GM12864 (cell line): ENCODE data around the gene STX1A.
"Not testable (repeated sequence)": the region's sequence is repeated elsewhere in the genome, so short reads cannot be mapped to it uniquely, and the experiment has no call there.

Experiments used
- DNase-seq: peaks from one replicate; pipeline ENCODE4 v3.0.0-alpha.2; 2011; ENCODE audit warnings: low read depth
- H3K4me3 ChIP-seq: 2 replicates; pipeline ENCODE4 v1.5.1; 2011; ENCODE audit warnings: mild to moderate bottlenecking, low read depth, low read length, control low read depth
- TF ChIP-seq, protein P1 (sequence below): IDR thresholded peaks from 2 replicates; pipeline ENCODE4 v1.5.1; 2011; ENCODE audit warnings: low read depth, mild to moderate bottlenecking, moderate library complexity, low read length, control low read depth, inconsistent platforms; ENCODE audit errors: missing control alignments

The STX1A gene

DNA sequence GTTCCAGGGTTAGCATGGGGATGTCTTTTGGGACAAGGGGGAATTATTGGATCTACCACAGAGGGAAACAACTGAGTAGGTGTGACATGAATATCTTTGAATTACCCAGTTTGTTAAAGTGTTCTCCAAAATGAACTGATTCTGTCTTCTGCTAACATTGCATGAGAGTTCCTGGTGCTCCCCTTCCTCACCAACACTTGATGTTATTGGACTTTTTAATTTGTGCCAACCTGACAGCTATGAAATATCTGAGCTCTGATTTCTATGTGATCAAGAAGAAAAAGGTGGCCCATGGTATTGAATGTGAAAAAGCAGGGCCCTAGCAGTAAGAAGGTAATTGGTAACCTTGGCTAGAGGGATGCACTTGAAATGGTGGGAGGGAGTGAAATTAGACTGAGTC lies 56.4 kb downstream of the STX1A start:
- DNase-seq = no peak
- TF ChIP-seq, protein P1, sequence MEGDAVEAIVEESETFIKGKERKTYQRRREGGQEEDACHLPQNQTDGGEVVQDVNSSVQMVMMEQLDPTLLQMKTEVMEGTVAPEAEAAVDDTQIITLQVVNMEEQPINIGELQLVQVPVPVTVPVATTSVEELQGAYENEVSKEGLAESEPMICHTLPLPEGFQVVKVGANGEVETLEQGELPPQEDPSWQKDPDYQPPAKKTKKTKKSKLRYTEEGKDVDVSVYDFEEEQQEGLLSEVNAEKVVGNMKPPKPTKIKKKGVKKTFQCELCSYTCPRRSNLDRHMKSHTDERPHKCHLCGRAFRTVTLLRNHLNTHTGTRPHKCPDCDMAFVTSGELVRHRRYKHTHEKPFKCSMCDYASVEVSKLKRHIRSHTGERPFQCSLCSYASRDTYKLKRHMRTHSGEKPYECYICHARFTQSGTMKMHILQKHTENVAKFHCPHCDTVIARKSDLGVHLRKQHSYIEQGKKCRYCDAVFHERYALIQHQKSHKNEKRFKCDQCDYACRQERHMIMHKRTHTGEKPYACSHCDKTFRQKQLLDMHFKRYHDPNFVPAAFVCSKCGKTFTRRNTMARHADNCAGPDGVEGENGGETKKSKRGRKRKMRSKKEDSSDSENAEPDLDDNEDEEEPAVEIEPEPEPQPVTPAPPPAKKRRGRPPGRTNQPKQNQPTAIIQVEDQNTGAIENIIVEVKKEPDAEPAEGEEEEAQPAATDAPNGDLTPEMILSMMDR = no peak
- H3K4me3 ChIP-seq = no peak overlapping the region

DNA sequence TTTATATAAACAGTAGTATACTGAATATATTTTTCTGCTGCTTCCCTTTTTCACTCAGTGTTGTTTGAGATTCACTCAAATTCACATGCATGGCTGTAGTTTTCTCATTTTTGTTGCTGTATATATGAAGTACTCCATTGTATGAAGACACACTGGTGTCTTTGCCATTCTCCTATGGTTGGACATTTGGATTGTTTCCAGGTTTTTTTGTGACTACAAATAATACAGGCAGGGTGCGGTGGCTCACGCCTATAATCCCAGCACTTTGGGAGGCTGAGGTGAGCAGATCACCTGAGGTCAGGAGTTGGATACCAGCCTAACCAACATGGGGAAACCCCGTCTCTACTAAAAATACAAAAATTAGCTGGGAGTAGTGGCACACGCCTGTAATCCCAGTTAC lies 58.9 kb downstream of the STX1A start:
- DNase-seq, H3K4me3 ChIP-seq: not testable (repeated sequence)

DNA sequence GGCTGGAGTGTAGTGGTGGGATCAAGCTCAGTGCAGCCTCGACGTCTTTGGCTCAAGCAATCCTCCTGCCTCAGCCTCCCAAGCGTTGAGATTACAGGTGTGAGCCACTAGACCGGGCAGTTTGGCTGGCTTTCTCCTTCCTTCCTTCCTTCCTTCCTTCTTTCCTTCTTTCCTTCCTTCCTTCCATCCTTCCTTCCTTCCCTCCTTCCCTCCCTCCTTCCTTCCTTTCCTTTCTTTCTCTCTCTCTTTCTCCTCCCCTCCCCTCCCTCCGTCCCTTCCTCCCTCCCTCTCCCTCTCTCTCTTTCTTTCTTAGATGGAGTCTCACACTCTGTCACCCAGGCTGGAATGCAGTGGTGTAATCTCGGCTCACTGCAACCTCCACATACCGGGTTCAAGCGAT lies 59.5 kb downstream of the STX1A start:
- H3K4me3 ChIP-seq = no peak overlapping the region
- DNase-seq = no peak
- TF ChIP-seq, protein P1 = no peak

DNA sequence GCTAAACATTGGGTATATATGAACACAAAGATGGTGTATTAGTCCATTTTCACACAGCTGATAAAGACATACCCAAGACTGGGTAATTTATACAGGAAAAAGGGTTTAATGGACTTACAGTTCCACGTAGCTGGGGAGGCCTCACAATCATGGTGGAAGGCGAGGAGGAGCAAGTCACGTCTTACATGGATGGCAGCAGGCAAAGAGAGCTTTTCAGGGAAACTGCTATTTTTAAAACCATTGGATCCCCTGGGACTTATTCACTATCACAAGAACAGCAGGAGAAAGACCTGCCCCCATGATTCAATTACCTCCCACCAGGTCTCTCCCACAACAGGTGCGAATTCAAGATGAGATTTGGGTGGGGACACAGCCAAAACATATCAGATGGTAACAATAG lies 64.2 kb downstream of the STX1A start:
- DNase-seq, H3K4me3 ChIP-seq: not testable (repeated sequence)

DNA sequence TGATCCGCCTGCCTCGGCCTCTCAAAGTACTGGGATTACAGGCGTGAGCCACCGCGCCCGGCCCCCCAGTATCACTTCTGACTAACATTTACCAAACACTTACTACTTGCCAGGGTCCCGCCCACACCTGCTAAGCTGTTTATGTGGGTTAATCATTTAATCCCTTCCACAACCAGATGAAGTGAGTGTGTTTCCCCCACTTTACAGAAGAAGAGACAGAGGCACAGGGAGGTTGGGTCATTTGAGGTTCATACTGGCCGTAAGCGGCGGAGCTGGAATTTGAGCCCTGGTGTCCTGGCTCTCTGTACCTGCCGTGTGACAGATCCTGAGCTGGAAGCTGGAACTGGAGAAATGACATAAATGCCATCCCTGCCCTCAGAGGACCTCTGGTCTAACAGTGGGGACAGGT lies 66.9 kb downstream of the STX1A start:
- H3K4me3 ChIP-seq = no peak overlapping the region
- TF ChIP-seq, protein P1 = no peak
- DNase-seq = no peak

DNA sequence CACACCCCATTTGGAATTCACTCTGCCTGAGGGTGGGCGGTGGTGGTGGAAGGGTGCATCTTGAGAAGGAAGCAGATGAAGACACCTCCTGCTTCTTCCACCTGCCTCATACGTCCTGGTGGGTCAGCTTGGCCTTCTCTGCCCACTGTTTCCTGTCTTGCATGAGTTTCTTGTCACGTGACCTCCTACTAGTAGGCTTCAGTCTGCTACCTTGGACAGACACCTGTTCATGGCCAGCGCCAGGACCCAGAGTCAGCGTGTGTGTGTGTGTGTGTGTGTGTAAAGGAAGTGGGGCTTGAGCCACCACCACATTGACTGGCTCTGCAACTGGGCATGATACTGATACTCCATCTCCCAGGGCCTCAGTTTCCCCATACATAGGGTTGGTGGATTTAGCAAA lies 68.9 kb downstream of the STX1A start:
- no peak for DNase-seq
- TF ChIP-seq, protein P1 = no peak
- no peak overlapping the region for H3K4me3 ChIP-seq

DNA sequence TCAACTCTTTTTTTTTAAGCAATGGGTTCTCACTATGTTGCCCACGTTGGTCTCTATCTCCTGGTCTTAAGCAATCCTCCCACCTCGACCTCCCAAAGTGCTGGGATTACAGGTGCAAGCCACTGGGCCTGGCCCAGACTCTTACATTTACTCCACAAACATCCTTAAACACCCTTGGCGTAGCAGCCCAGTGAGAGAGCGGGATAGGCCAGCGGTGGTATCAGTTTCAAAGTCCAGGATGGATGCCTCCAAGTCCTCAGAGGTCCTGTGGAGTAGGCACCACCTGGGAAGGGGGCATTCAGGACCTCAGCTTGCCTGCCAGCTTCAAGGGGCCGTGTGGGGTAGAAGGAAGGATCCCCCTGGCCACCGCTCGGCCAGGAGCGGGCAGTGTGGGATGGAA lies 69.9 kb downstream of the STX1A start:
- DNase-seq = no peak
- TF ChIP-seq, protein P1 = no peak
- H3K4me3 ChIP-seq = no peak overlapping the region
